OCI-LY3 (cell line): ENCODE measurements around the gene ADCY5.

Experiments
- CTCF ChIP-seq: fragments of 200-600, 300-600 bp; sonication (generic); IDR thresholded peaks from 2 replicates; pipeline ENCODE4 v1.5.1; 2014; ENCODE audit warnings: antibody characterized with exemption, low read length, low read depth
- EZH2phosphoT487 ChIP-seq: fragments of 200-600 bp; shearing (Covaris generic); IDR thresholded peaks from 2 replicates; pipeline ENCODE4 v1.6.1; 2018; ENCODE audit warnings: antibody characterized with exemption, mixed run types, low read depth

- TF ChIP-seq CTCF (no peak), EZH2phosphoT487 (no peak)
Observed at GRCh38 chr3:123239756-123240155, 209.1 kb downstream of the ADCY5 start.
